Renal cortex interstitium (tissue), 15 donors: Measurements from ENCODE around the gene AVPR1A. TPM values are rescaled to one million over a fixed set of nuclear protein-coding genes. Genes with fewer than 3 reads are reported as not detected.
"Not testable (repeated sequence)": the region's sequence is repeated elsewhere in the genome, so short reads cannot be mapped to it uniquely, and the experiment has no call there.

Source experiments
- DNase-seq, 11 donors: peaks; one replicate each; pipeline ENCODE4 v3.0.0-alpha.2; 2013; ENCODE audit warnings: low read depth in 9 of 11, low spot score in 4 of 11; ENCODE audit errors: extremely low read depth in 1 of 11
- long read RNA-seq, 16 experiments: transcript quantifications; one replicate each; lab custom pipeline, GENCODE V29; 2026
- polyA plus RNA-seq, 3 donors: library from polyadenylated mRNA; unstranded; fragments of 120-200 nt; gene quantifications; one replicate each; pipeline ENCODE4 v1.2.1, GENCODE V29; 2013; ENCODE audit not compliant: insufficient read length in 3 of 3

The AVPR1A gene
- polyA plus RNA-seq = 1 to 10 TPM; 5.6 to 9.3 (median 6.6) TPM
- long read RNA-seq, donor 1, full-length matches to known transcripts = 2 of 2 reads
- long read RNA-seq, donor 1, partial matches to known transcripts = 0 of 2 reads
- long read RNA-seq, donor 1, other reads (novel, unspliced or antisense) = 0 of 2 reads
- long read RNA-seq, donor 2 = 0 reads
- long read RNA-seq, donor 3, full-length matches to known transcripts = 1 of 1 reads
- long read RNA-seq, donor 3, partial matches to known transcripts = 0 of 1 reads
- long read RNA-seq, donor 3, other reads (novel, unspliced or antisense) = 0 of 1 reads
- long read RNA-seq, donor 4, full-length matches to known transcripts = 4 of 4 reads
- long read RNA-seq, donor 4, partial matches to known transcripts = 0 of 4 reads
- long read RNA-seq, donor 4, other reads (novel, unspliced or antisense) = 0 of 4 reads
- long read RNA-seq, donor 5 = 0 reads
- long read RNA-seq, donor 6, full-length matches to known transcripts = 2 of 2 reads
- long read RNA-seq, donor 6, partial matches to known transcripts = 0 of 2 reads
- long read RNA-seq, donor 6, other reads (novel, unspliced or antisense) = 0 of 2 reads
- long read RNA-seq, donor 7, full-length matches to known transcripts = 1 of 1 reads
- long read RNA-seq, donor 7, partial matches to known transcripts = 0 of 1 reads
- long read RNA-seq, donor 7, other reads (novel, unspliced or antisense) = 0 of 1 reads
- long read RNA-seq, donor 8, full-length matches to known transcripts = 5 of 5 reads
- long read RNA-seq, donor 8, partial matches to known transcripts = 0 of 5 reads
- long read RNA-seq, donor 8, other reads (novel, unspliced or antisense) = 0 of 5 reads
- long read RNA-seq, donor 9, full-length matches to known transcripts = 5 of 5 reads
- long read RNA-seq, donor 9, partial matches to known transcripts = 0 of 5 reads
- long read RNA-seq, donor 9, other reads (novel, unspliced or antisense) = 0 of 5 reads
- long read RNA-seq, donor 10, full-length matches to known transcripts = 2 of 2 reads
- long read RNA-seq, donor 10, partial matches to known transcripts = 0 of 2 reads
- long read RNA-seq, donor 10, other reads (novel, unspliced or antisense) = 0 of 2 reads
- long read RNA-seq, donor 11, full-length matches to known transcripts = 3 of 3 reads
- long read RNA-seq, donor 11, partial matches to known transcripts = 0 of 3 reads
- long read RNA-seq, donor 11, other reads (novel, unspliced or antisense) = 0 of 3 reads
- long read RNA-seq, donor 12 = 0 reads
- long read RNA-seq, donor 13 = 0 reads
- long read RNA-seq, donor 14, full-length matches to known transcripts = 2 of 2 reads
- long read RNA-seq, donor 14, partial matches to known transcripts = 0 of 2 reads
- long read RNA-seq, donor 14, other reads (novel, unspliced or antisense) = 0 of 2 reads
- long read RNA-seq, donor 15, full-length matches to known transcripts = 2 of 2 reads
- long read RNA-seq, donor 15, partial matches to known transcripts = 0 of 2 reads
- long read RNA-seq, donor 15, other reads (novel, unspliced or antisense) = 0 of 2 reads
- long read RNA-seq, donor 16, full-length matches to known transcripts = 7 of 7 reads
- long read RNA-seq, donor 16, partial matches to known transcripts = 0 of 7 reads
- long read RNA-seq, donor 16, other reads (novel, unspliced or antisense) = 0 of 7 reads

DNA sequence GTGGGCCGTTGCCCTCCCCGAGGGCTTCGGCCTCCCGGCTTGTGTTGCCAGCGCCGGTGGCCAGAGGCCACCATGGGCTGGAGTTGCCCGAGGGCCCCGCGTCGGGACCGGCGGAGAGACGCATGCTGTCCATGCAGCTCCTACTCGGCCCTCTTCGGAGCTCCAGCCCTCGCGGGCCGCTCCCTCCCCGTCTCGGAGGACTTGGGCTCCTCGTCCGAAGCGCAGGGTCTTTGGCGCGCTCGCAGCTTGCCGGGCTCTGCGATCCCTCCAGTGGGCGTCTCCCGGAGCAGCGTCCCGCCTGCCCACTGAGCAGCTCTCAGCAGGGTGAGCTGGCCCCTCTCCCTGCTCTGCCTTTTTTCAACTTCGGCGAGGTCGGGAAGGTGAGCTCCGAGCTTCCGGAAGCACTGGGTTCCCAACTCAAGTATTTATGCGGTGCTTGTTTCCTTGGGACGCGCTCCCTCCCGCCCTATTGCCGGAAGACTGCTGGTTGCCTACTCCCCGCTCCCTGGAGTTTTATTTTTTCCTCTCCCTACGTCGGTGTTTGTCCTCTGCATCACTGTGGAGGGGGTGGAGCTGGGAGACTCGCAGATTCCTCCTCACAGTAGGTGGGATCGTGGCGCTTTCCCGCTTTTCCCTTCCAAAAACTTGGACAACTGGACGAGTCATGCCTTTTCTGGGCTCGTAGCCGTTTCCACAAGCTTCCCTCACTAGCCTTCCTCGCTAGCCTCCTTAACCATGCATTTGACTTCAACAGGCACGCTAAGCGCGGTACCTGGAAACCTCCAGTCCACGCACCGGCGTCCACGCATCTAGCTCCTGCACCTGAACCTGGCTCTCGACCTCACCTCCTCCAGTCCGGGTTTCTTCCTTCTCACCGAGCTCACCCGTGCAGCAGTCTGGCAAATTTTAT lies at the start of gene AVPR1A:
AVPR1A (minus strand) TSS at position 489 of the 910 bp plus-strand sequence; CDS start at position 124, 365 bp downstream.
- peak in 4 of 11 donors; percentile 20 to 32 (median 28) for DNase-seq

DNA sequence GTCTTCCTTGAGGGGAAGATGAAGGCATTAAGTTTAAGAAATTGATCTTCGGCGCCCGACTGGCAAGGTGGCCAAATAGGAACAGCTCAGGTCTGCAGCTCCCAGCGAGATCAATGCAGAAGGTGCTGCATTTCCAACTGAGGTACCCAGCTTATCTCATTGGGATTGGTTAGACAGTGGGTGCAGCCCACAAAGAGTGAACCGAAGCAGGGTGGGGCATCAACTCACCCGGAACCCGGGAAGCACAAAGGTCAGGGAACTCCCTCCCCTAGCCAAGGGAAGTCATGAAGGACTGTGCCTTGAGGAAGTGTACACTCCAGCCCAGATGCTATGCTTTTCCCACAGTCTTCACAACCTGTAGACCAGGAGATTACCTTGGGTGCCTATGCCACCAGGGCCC lies 45.2 kb upstream of the AVPR1A start:
- DNase-seq = no peak

DNA sequence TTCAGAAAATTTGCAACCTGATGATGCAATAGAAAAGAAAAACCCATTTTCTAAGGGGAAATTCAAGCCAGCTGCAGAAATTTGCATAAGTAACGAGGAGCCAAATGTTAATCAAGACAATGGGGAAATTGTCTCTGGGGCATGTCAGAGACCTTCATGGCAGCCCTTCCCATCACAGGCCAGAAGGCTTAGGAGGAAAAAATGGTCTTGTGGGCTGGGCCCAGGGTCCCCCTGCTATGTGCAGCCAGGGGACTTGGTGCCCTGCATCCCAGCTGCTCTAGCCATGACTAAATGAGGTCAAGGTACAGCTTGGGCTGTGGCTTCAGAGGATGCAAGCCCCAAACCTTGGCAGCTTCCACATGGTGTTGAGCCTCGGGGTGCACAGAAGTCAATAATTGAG lies 28.2 kb upstream of the AVPR1A start:
- no peak for DNase-seq

DNA sequence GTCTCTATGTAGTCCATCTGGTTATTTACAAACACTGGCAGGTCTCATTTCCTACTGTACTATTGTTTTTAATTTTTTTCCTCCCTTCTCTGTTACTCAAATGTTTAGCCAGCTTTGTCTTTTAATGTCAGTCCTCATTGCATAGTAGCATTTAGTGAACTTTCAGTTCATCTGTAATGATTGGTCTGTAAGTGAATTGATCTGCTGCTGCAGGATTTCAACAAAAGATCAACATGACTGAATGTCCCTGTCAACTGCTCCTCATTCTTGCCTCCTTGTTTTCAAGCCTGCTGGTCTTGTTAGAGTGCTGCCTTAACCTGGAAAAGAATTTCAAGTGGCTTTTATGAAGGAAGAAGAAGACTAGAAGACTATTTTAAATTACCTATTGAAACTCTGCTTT lies 19.3 kb upstream of the AVPR1A start:
- DNase-seq = no peak

DNA sequence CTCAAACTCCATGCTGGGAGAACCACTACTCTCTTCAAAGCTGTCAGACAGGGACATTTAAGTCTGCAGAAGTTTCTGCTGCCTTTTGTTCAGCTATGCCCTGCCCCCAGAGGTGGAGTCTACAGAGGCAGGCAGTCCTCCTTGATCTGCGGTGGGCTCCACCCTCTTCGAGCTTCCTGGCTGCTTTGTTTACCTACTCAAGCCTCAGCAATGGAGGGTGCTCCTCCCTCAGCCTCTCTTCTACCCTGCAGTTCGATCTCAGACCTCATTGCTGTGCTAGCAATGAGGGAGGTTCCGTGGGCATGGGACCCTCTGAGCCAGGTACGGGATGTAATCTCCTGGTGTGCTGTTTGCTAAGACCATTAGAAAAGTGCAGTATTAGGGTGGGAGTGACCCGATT lies 16.7 kb upstream of the AVPR1A start:
- DNase-seq = not testable (repeated sequence)

DNA sequence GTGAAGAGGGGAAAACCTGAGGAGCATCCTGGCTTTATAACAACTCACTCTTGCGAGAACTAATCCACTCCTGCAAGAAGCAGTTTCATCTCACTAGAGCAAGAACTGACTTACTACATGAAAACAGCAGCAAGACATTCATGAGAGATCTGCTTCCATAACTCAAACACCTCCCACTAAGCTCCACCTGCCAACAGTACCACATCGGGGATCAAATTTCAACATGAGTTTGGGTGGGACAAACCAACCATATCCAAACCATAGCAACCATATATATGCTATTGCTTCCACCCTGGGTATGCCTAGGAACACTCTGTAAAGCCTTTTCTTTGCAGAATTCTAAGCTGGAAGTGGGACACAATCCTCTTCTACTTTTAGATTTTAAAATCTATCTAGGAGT lies 13.9 kb upstream of the AVPR1A start:
- DNase-seq = peak in 5 of 11 donors; percentile 25 to 71 (median 38)

DNA sequence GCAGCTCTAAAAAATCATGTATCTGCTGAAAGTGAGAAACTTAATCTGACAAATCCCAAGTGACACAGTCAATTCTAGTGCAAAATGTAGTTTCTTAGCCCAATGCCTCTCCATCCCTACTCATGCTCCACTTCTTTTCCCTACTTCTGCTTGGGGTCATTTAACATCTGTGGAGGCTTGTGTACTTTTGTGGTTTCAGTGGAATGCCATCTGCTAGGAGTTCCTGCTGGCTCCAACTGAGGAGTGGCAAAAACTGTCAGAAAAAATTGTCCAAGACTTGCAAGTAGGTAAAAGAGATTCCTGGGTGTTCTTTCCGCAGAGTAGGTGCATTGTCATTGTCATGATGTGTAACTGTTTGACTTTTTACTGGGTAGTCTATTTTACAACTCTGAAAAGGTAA lies 12.5 kb upstream of the AVPR1A start:
- DNase-seq = no peak

DNA sequence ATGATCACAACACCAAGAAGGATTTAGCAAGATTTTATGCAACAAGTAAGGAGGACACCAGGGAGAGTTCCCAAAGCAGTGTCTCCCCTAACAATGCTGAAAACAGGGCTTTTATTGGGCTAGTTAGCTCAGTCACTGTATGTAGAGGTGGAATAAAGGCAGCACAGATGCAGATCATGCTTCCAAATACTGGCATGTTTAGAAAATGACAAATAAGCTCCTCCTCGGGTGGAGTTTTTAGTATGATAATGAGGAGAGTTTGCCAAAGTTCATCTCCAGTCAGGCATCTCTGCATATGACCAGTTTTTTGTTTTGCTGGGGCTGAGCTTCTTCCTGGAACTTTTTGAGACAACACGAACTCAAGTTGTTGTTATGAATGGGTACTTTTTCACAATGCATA lies 4.4 kb upstream of the AVPR1A start:
- DNase-seq = no peak

DNA sequence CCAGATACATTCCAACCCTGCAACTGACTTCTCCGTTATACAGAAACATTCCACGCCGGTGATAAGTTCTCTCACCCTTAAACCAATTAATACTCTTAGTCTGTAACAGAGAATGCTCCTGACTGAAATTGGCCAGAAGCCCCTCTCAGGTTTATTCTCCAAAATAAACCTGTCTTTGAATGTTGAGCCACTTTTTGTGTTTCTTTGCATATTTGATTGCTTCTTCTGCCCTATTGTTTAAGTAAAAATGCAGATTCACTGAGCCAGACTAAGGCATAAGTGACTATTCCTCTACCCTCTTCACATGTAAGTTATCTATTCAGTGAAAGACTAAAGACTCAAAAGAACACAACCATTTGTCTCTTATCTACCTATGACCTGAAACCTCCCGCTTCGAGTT lies 3.6 kb upstream of the AVPR1A start:
- no peak for DNase-seq

DNA sequence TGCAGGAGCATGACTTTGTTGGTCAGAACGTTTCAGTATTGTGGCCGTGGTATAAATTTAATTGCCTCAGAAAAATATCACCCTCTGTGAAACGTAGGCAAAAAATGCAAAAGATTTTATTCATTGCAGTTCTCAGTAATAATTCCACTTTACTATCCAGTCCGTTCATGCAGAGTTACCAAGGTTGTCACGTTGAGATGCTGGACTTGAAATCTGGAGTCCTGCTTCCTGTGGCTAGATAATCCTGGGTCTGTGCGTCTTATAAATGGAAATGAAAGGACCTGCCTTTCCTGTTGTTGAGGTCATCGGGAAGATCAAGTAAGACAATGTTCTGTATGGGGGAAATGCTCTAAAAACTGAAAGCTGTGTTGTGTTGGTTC lies 1.3 kb upstream of the AVPR1A start:
- DNase-seq = no peak

DNA sequence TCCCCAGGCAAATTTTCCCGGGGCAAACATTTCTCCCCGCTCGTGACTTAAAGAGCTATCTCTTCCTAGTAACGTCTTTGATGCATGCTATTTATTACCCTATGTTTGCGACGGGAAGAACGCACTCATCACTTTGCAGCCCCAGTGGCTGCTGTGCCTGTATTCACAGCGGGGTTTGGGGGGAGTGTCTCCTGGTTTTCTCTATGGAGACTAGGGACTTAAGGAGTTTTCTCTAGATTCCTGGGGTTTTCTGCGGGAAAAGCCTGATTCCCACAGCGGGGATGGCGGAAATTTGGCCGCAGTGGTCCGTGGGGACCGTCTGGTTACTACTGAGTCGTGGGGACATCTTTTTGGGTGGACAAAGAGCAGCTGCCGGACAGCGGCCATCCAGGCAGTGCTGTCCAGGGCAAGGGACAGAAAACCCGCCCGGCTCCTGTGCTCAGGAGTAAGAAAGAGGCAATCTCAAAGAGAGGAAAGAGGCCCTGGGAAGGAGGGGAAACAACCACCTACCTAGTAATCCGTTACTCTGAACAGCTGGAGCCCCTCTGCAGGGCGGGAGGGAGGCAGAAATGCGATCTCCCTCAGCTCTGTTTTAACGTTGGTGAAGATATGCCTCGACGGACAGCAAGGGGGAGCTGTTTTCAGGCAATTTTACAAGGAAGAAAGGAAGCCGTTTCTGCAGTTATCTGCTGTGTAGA lies 771 bp upstream of the AVPR1A start:
- DNase-seq = peak in 9 of 11 donors; percentile 50 to 79 (median 66)

DNA sequence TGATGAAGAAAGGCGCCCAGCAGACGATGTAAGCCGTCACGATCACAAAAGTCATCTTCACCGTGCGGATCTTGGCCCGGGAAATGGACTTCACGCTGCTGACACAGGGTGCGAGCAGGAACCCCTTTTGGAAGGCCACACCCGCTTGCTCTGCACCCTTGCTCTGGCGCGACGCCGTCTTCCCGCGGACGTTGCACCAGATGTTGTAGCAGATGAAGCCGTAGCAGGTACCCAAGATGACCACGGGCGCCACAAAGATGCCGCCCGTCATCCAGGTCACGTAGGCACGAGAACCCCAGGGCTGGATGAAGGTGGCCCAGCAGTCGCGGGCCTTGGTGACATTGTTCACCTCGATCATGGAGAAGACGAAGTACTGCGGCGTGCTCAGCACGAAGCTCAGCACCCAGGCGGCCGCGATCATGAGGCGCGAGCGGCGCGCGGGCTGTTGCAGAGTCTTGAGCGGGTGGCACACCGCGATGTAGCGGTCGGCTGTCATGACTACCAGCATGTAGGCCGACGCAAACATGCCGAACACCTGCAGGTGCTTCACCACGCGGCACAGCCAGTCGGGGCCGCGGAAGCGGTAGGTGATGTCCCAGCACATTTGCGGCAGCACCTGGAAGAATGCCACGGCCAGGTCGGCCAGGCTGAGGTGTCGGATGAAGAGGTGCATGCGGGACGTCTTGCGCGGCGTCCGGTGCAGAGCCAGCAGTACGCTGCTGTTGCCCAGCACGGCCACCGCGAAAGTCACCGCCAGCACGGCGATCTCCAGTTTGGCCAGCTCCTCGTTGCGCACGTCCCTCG lies 890 bp downstream of the AVPR1A start:
- DNase-seq = peak in 4 of 11 donors; percentile 9 to 25 (median 16)

DNA sequence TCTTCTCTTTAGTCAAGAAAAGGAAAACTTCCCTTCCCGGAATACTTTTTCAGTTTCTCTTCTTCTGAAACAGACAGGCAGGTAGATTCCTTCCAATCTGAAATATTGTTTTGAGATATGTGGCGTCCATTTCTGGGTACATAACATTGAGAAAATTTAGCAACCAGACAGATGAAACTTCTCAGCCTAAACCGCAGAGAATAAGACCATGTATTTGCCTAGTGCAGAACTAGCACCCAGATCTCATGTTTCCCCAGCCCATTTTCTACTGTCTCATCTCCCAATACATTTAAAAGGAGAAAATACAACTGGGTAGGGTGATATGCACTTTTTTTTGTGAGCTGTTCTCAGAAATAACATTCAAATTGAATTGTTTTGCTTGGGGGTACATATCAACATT lies 6.4 kb downstream of the AVPR1A start:
- DNase-seq = no peak

DNA sequence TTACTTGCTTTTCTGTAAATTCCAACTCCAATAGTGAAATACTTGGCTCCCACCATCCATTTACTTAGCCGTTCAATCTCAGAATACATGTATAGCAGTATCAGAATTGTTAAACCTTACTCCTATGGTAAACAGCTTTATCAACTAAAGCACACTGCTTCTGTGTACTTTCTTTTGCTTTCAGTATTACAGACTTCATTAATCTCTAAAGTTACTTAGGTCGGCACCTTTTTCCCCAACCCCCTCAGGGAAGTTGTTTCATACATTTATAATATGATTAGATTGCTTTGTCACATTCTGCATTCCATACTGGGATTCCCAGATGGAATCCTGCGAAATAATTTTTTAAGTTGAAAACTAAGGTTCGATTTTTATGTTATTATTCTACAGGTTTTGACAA lies 12.5 kb downstream of the AVPR1A start:
- DNase-seq = no peak

DNA sequence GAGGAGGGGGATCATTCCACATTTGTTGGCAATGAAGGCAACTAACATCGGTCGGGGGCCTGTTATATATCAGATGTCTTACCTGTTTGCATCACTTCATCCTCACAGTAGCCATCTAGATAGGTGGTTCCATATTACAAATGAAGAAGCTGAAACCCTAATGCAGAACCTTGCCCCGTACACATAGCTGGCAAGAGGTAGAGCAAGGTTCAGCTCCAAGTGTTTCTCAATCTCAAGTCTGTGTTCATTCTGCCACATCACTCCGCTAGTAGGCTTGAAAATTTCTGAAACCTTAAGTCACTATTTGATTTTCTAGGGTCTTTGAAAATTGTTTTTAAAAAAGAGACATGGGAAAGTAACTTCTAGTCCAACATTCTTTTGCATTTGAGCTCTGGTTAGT lies 17.0 kb downstream of the AVPR1A start:
- DNase-seq = no peak

DNA sequence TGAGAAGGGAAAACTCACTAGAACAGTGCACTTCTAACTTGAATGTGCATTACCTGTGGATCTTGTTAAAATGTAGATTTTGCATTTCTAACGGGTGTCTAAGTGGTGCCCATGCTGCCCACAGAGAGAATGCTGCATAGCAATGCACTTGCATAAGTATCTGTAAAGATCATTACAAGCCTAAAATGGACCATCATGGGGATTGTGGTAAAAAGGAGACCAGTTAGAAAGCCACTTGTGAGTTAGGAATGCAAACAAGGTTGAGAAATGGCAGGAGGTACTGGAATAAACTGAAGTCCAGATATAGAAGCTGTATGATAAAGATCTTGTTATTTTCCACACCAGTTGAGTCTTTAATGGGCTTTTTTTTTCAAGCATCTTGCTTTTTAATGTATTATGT lies 18.8 kb downstream of the AVPR1A start:
- DNase-seq = no peak
